ENCODE data around the gene RASGRP4.

Gene RASGRP4

GRCh38 chr19:38388349-38389100 is 37.5 kb downstream of the RASGRP4 start, which contains the start of gene SPRED3 (continued):
- TF ChIP-seq, protein P1, sequence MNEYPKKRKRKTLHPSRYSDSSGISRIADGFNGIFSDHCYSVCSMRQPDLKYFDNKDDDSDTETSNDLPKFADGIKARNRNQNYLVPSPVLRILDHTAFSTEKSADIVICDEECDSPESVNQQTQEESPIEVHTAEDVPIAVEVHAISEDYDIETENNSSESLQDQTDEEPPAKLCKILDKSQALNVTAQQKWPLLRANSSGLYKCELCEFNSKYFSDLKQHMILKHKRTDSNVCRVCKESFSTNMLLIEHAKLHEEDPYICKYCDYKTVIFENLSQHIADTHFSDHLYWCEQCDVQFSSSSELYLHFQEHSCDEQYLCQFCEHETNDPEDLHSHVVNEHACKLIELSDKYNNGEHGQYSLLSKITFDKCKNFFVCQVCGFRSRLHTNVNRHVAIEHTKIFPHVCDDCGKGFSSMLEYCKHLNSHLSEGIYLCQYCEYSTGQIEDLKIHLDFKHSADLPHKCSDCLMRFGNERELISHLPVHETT (tag by site-specific recombination; IDR thresholded peaks at IDR 0.05): 0 out of 2 replicates have a peak, but pooled peaks have one; percentile 53
- TF ChIP-seq ZNF785 (tag by site-specific recombination; IDR thresholded peaks at IDR 0.05) (no peak; the same call in 1 of the 2 replicates), ZNF184 (tag by site-specific recombination; IDR thresholded peaks at IDR 0.05) (no peak), ZEB2 (tag by site-specific recombination; IDR thresholded peaks at IDR 0.05) (no peak), INSM2 (tag by site-specific recombination; IDR thresholded peaks at IDR 0.05) (no peak), KLF8 (tag by site-specific recombination; IDR thresholded peaks at IDR 0.05) (peak; percentile 46; the same call in 1 of the 2 replicates), ZBTB8A (tag by site-specific recombination; IDR thresholded peaks at IDR 0.05) (peak; percentile 53; the same call in 1 of the 2 replicates), ZBTB1 (tag by site-specific recombination; IDR thresholded peaks at IDR 0.05) (no peak), PRDM1 (tag by site-specific recombination; IDR thresholded peaks at IDR 0.05) (no peak), ZNF621 (tag by site-specific recombination; IDR thresholded peaks at IDR 0.05) (no peak), ZNF626 (tag by site-specific recombination; IDR thresholded peaks at IDR 0.05) (no peak), ZNF37A (tag by site-specific recombination; IDR thresholded peaks at IDR 0.05) (no peak), ZFP3 (tag by site-specific recombination; IDR thresholded peaks at IDR 0.05; ENCODE audit: low read depth) (no peak), ZBTB6 (tag by site-specific recombination; IDR thresholded peaks at IDR 0.05) (peak; percentile 97), ZNF677 (tag by site-specific recombination; IDR thresholded peaks at IDR 0.05) (no peak), ZNF302 (tag by site-specific recombination; IDR thresholded peaks at IDR 0.05; ENCODE audit: low read depth) (no peak), ZNF830 (tag by site-specific recombination; IDR thresholded peaks at IDR 0.05; ENCODE audit: low read depth) (no peak), ZNF544 (tag by site-specific recombination; IDR thresholded peaks at IDR 0.05) (no peak), TCF7L2 (IDR thresholded peaks at IDR 0.05; ENCODE audit: borderline replicate concordance, low read depth, low read length) (no peak), ZNF549 (tag by site-specific recombination; IDR thresholded peaks at IDR 0.05) (no peak), ZNF521 (tag by site-specific recombination; IDR thresholded peaks at IDR 0.05) (no peak), BCL11A (tag by site-specific recombination; IDR thresholded peaks at IDR 0.05; ENCODE audit: low read depth) (no peak), ZNF169 (tag by site-specific recombination; IDR thresholded peaks at IDR 0.05) (no peak), OSR2 (tag by site-specific recombination; IDR thresholded peaks at IDR 0.05) (no peak), ZNF394 (tag by site-specific recombination; IDR thresholded peaks at IDR 0.05; ENCODE audit: borderline replicate concordance) (peak; percentile 12; the same call in 1 of the 2 replicates), ZBTB17 (tag by site-specific recombination; IDR thresholded peaks at IDR 0.05) (peak; percentile 98)
- TF ChIP-seq, protein P2, sequence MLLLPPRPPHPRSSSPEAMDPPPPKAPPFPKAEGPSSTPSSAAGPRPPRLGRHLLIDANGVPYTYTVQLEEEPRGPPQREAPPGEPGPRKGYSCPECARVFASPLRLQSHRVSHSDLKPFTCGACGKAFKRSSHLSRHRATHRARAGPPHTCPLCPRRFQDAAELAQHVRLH (tag by site-specific recombination; IDR thresholded peaks at IDR 0.05): no peak
- TF ChIP-seq, protein P3, sequence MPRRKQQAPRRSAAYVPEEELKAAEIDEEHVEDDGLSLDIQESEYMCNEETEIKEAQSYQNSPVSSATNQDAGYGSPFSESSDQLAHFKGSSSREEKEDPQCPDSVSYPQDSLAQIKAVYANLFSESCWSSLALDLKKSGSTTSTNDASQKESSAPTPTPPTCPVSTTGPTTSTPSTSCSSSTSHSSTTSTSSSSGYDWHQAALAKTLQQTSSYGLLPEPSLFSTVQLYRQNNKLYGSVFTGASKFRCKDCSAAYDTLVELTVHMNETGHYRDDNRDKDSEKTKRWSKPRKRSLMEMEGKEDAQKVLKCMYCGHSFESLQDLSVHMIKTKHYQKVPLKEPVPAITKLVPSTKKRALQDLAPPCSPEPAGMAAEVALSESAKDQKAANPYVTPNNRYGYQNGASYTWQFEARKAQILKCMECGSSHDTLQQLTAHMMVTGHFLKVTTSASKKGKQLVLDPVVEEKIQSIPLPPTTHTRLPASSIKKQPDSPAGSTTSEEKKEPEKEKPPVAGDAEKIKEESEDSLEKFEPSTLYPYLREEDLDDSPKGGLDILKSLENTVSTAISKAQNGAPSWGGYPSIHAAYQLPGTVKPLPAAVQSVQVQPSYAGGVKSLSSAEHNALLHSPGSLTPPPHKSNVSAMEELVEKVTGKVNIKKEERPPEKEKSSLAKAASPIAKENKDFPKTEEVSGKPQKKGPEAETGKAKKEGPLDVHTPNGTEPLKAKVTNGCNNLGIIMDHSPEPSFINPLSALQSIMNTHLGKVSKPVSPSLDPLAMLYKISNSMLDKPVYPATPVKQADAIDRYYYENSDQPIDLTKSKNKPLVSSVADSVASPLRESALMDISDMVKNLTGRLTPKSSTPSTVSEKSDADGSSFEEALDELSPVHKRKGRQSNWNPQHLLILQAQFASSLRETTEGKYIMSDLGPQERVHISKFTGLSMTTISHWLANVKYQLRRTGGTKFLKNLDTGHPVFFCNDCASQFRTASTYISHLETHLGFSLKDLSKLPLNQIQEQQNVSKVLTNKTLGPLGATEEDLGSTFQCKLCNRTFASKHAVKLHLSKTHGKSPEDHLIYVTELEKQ (tag by site-specific recombination; IDR thresholded peaks at IDR 0.05; ENCODE audit: borderline replicate concordance): 0 out of 2 replicates have a peak, but pooled peaks have one; percentile 6
- TF ChIP-seq, protein P4, sequence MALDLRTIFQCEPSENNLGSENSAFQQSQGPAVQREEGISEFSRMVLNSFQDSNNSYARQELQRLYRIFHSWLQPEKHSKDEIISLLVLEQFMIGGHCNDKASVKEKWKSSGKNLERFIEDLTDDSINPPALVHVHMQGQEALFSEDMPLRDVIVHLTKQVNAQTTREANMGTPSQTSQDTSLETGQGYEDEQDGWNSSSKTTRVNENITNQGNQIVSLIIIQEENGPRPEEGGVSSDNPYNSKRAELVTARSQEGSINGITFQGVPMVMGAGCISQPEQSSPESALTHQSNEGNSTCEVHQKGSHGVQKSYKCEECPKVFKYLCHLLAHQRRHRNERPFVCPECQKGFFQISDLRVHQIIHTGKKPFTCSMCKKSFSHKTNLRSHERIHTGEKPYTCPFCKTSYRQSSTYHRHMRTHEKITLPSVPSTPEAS (tag by site-specific recombination; IDR thresholded peaks at IDR 0.05): no peak; the same call in 1 of the 2 replicates
- TF ChIP-seq, protein P5, sequence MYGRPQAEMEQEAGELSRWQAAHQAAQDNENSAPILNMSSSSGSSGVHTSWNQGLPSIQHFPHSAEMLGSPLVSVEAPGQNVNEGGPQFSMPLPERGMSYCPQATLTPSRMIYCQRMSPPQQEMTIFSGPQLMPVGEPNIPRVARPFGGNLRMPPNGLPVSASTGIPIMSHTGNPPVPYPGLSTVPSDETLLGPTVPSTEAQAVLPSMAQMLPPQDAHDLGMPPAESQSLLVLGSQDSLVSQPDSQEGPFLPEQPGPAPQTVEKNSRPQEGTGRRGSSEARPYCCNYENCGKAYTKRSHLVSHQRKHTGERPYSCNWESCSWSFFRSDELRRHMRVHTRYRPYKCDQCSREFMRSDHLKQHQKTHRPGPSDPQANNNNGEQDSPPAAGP (tag by site-specific recombination; IDR thresholded peaks at IDR 0.05): 0 out of 2 replicates have a peak, but pooled peaks have one; percentile 40
